Measurements from ENCODE around the gene BOLA3. TPM values are rescaled to one million over a fixed set of nuclear protein-coding genes. Genes with fewer than 3 reads are reported as not detected.
"Not testable (repeated sequence)": the region's sequence is repeated elsewhere in the genome, so short reads cannot be mapped to it uniquely, and the experiment has no call there.

BOLA3 gene
- total and polyA plus RNA-seq, 2 donors (not counting 1 experiment from before 2014, with no cell fraction given): 6.5 to 8.5 TPM

- no peak overlapping the region for H3K27ac Mint-ChIP-seq
- intact Hi-C loops (cut with micrococcal nuclease): no loop called here
- Histone ChIP-seq H3K36me3 (replicated peaks in 1 of 2; ENCODE audit: control extremely low read depth in 1 of 2, control insufficient read depth in 1 of 2, extremely low read depth in 1 of 2, insufficient read depth in 2 of 2, low read length in 1 of 2) (no peaks in the 10 kb centered on the region), H3K4me3 (ENCODE audit: control extremely low read depth in 1 of 5, extremely low read depth in 1 of 5, insufficient read depth in 1 of 5, low read depth in 2 of 5, low read length in 4 of 5) (no peak overlapping the region), H3K4me1 (ENCODE audit: control insufficient read depth in 2 of 2, insufficient read depth in 2 of 2, low read length in 2 of 2) (peaks cover 24 to 31% of the 10 kb centered on the region in 2 donors), H3K9me3 (ENCODE audit: control extremely low read depth in 1 of 3, control insufficient read depth in 2 of 3, insufficient read depth in 1 of 3, low read length in 2 of 3) (peaks cover 0 to 15% (median 0%) of the 10 kb centered on the region in 3 donors), H3K79me2 (ENCODE audit: control insufficient read depth, insufficient read depth, low read length) (peaks cover 5% of the 10 kb centered on the region), H2AFZ (ENCODE audit: insufficient read depth, low read depth, low read length, poor library complexity, severe bottlenecking) (no peak overlapping the region), H4K20me1 (ENCODE audit: control insufficient read depth, insufficient read depth, low read length, poor library complexity, severe bottlenecking) (no peaks in the 10 kb centered on the region), H3K27me3 (replicated peaks in 1 of 4; ENCODE audit: control extremely low read depth in 1 of 4, control insufficient read depth in 3 of 4, insufficient read depth in 4 of 4, low read length in 3 of 4) (no peaks in the 10 kb centered on the region), H3K9ac (ENCODE audit: low read length) (no peak overlapping the region), H3K4me2 (replicated peaks; ENCODE audit: low read depth, low read length, poor library complexity, severe bottlenecking) (no peak overlapping the region), H3K27ac (ENCODE audit: low read length in 2 of 2) (no peak overlapping the region)
- ATAC-seq (ENCODE audit: low read depth): no peak
- no peaks in the 10 kb centered on the region for H3K27me3 Mint-ChIP-seq
- WGBS (ENCODE audit: insufficient coverage): 99% methylated on average over 5 of the region's 6 CpGs
- POLR2A ChIA-PET: no interaction called here
- H3K9me3 Mint-ChIP-seq (ENCODE audit: insufficient read depth): no peaks in the 10 kb centered on the region
- CTCF ChIA-PET: interaction anchor here (2.1 to 4.9 kb wide), 2 partner anchors 9 to 11 kb away, joined by 7 to 29 read pairs; partner anchors contain the start of genes MOB1A and MTHFD2
- TF ChIP-seq EZH2 (IDR thresholded peaks at IDR 0.05; ENCODE audit: borderline replicate concordance, insufficient read depth, low read depth, low read length, poor library complexity, severe bottlenecking) (no peak), CTCF (IDR thresholded peaks at IDR 0.05) (no peak)
- H3K4me3 Mint-ChIP-seq: no peak overlapping the region
- no peak for DNase-seq
- peaks cover 27% of the 10 kb centered on the region for H3K4me1 Mint-ChIP-seq
Observed at GRCh38 chr2:74188018-74188601, 40.4 kb upstream of the BOLA3 start.

GRCh38 chr2:74186706-74187105 is 39.0 kb upstream of the BOLA3 start:
- not testable (repeated sequence) for H3K9me3 Mint-ChIP-seq (ENCODE audit: insufficient read depth); H4K20me1 ChIP-seq (ENCODE audit: control insufficient read depth, insufficient read depth, low read length, poor library complexity, severe bottlenecking); H3K4me3 ChIP-seq (ENCODE audit: control extremely low read depth in 1 of 5, extremely low read depth in 1 of 5, insufficient read depth in 1 of 5, low read depth in 2 of 5, low read length in 4 of 5); DNase-seq; H3K9ac ChIP-seq (ENCODE audit: low read length); H2AFZ ChIP-seq (ENCODE audit: insufficient read depth, low read depth, low read length, poor library complexity, severe bottlenecking); H3K79me2 ChIP-seq (ENCODE audit: control insufficient read depth, insufficient read depth, low read length); H3K27me3 ChIP-seq (replicated peaks in 1 of 4; ENCODE audit: control extremely low read depth in 1 of 4, control insufficient read depth in 3 of 4, insufficient read depth in 4 of 4, low read length in 3 of 4); ATAC-seq (ENCODE audit: low read depth); H3K27me3 Mint-ChIP-seq; H3K36me3 ChIP-seq (replicated peaks in 1 of 2; ENCODE audit: control extremely low read depth in 1 of 2, control insufficient read depth in 1 of 2, extremely low read depth in 1 of 2, insufficient read depth in 2 of 2, low read length in 1 of 2)
- peak overlapping the region in 1 of 2 donors; percentile 57 for H3K27ac ChIP-seq (ENCODE audit: low read length in 2 of 2)
- Mint-ChIP-seq H3K4me3 (peak overlapping the region; percentile 80), H3K27ac (peak overlapping the region; percentile 37), H3K4me1 (peaks cover 33% of the 10 kb centered on the region)
- H3K4me1 ChIP-seq (ENCODE audit: control insufficient read depth in 2 of 2, insufficient read depth in 2 of 2, low read length in 2 of 2): peaks cover 32 to 42% of the 10 kb centered on the region in 2 donors
- H3K4me2 ChIP-seq (replicated peaks; ENCODE audit: low read depth, low read length, poor library complexity, severe bottlenecking): peak overlapping the region; percentile 59
- CTCF ChIA-PET: interaction anchor here (0.8 to 4.9 kb wide), 3 partner anchors 12 to 18 kb away, joined by 3 to 29 read pairs (median 4); partner anchors contain the start of gene MTHFD2
- H3K9me3 ChIP-seq (ENCODE audit: control extremely low read depth in 1 of 3, control insufficient read depth in 2 of 3, insufficient read depth in 1 of 3, low read length in 2 of 3): peaks cover 0 to 15% (median 0%) of the 10 kb centered on the region in 3 donors
- POLR2A ChIA-PET: interaction anchor here (1.1 to 1.9 kb wide), 3 partner anchors 11 to 19 kb away, joined by 3 to 11 read pairs (median 8); partner anchors contain the start of gene MTHFD2
- intact Hi-C loops (cut with micrococcal nuclease): loop anchor here (1.0 kb wide), 2 partner anchors 8 to 13 kb away; partner anchors contain the start of gene MOB1A
- WGBS (ENCODE audit: insufficient coverage): 100% methylated on average over 10 of the region's 15 CpGs
